Testis (tissue), 2 donors: Measurements from ENCODE around the gene KRTAP10-9.

ENCODE experiments used
- POLR2A ChIP-seq: fragments of 450-650 bp; IDR thresholded peaks from one replicate; pipeline ENCODE4 v1.6.1; 2017; ENCODE audit warnings: antibody characterized with exemption, mild to moderate bottlenecking, moderate library complexity
- TF ChIP-seq, protein P1 (sequence below), 3 experiments: fragments of 450-650 bp in 2 of 3; fragments of 200-600 bp in 1 of 3; sonication (generic) in 1 of 3; IDR thresholded peaks; one replicate each; pipeline ENCODE4 v1.5.1; 2016 to 2019; ENCODE audit warnings: antibody characterized with exemption in 3 of 3, mild to moderate bottlenecking in 2 of 3, moderate library complexity in 1 of 3

- TF ChIP-seq POLR2A: no peak
- TF ChIP-seq, protein P1, sequence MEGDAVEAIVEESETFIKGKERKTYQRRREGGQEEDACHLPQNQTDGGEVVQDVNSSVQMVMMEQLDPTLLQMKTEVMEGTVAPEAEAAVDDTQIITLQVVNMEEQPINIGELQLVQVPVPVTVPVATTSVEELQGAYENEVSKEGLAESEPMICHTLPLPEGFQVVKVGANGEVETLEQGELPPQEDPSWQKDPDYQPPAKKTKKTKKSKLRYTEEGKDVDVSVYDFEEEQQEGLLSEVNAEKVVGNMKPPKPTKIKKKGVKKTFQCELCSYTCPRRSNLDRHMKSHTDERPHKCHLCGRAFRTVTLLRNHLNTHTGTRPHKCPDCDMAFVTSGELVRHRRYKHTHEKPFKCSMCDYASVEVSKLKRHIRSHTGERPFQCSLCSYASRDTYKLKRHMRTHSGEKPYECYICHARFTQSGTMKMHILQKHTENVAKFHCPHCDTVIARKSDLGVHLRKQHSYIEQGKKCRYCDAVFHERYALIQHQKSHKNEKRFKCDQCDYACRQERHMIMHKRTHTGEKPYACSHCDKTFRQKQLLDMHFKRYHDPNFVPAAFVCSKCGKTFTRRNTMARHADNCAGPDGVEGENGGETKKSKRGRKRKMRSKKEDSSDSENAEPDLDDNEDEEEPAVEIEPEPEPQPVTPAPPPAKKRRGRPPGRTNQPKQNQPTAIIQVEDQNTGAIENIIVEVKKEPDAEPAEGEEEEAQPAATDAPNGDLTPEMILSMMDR (IDR thresholded peaks at IDR 0.05): no peak
Measured at GRCh38 chr21:44628707-44629391, 2.0 kb downstream of the KRTAP10-9 start.
